ENCODE measurements around the gene DRD1.
"Not testable (repeated sequence)": the region's sequence is repeated elsewhere in the genome, so short reads cannot be mapped to it uniquely, and the experiment has no call there.

DRD1 gene

DNA sequence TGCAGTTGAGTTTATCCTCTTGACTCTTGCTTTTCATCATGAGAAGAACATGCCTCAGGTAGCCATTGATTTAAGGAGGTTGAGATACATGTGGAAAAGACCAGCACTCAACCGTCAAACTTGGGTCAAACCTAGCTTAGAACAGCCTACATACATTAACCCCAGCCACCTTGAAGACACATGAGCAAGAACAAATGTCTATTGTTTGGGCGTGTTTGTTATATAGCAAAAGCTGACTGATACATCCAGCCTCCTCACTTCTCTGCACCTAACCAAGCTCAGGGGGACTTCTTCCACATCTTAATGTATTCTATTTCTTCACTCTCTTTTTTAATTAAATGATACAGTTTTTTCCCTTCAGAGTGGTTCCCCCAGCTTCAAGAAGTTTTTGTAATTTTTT is 28.7 kb downstream of the DRD1 start:
- Histone ChIP-seq H3K4me1 (ENCODE audit: control insufficient read depth in 1 of 2, insufficient read depth in 1 of 2, low read depth in 1 of 2, low read length in 1 of 2) (no peaks in the 10 kb centered on the region), H3K27ac (no peak overlapping the region), H3K27me3 (peaks cover 22% of the 10 kb centered on the region), H3K9me3 (no peaks in the 10 kb centered on the region), H3K36me3 (no peaks in the 10 kb centered on the region), H3K4me3 (ENCODE audit: low read depth in 1 of 2, low read length in 1 of 2) (no peak overlapping the region)
- TF ChIP-seq, protein P1, sequence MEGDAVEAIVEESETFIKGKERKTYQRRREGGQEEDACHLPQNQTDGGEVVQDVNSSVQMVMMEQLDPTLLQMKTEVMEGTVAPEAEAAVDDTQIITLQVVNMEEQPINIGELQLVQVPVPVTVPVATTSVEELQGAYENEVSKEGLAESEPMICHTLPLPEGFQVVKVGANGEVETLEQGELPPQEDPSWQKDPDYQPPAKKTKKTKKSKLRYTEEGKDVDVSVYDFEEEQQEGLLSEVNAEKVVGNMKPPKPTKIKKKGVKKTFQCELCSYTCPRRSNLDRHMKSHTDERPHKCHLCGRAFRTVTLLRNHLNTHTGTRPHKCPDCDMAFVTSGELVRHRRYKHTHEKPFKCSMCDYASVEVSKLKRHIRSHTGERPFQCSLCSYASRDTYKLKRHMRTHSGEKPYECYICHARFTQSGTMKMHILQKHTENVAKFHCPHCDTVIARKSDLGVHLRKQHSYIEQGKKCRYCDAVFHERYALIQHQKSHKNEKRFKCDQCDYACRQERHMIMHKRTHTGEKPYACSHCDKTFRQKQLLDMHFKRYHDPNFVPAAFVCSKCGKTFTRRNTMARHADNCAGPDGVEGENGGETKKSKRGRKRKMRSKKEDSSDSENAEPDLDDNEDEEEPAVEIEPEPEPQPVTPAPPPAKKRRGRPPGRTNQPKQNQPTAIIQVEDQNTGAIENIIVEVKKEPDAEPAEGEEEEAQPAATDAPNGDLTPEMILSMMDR (IDR thresholded peaks at IDR 0.05), result no peak

DNA sequence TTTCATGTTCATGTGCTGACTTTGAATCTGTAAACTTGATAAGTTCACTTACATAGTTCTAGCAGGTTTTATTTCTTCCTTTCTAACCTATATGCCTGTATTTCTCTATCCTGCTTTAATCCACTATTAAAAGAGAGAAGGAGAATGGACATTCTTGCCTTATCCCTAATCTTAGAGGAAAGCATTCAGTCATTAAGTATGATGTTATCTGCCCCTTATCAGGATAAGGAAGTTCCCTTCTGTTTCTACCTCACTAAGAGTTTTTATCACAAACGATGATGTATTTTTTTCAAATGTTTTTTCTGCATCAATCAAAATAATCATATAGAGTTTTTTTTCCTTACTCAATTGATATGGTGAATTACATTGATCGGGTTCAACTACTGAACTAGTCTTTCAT is 33.1 kb downstream of the DRD1 start:
- Histone ChIP-seq H3K9me3 (no peaks in the 10 kb centered on the region), H3K27me3 (peaks cover 26% of the 10 kb centered on the region), H3K4me3 (ENCODE audit: low read depth in 1 of 2, low read length in 1 of 2) (no peak overlapping the region), H3K4me1 (ENCODE audit: control insufficient read depth in 1 of 2, insufficient read depth in 1 of 2, low read depth in 1 of 2, low read length in 1 of 2) (no peaks in the 10 kb centered on the region), H3K36me3 (no peaks in the 10 kb centered on the region), H3K27ac (no peak overlapping the region)
- TF ChIP-seq, protein P1 (IDR thresholded peaks at IDR 0.05), result no peak

DNA sequence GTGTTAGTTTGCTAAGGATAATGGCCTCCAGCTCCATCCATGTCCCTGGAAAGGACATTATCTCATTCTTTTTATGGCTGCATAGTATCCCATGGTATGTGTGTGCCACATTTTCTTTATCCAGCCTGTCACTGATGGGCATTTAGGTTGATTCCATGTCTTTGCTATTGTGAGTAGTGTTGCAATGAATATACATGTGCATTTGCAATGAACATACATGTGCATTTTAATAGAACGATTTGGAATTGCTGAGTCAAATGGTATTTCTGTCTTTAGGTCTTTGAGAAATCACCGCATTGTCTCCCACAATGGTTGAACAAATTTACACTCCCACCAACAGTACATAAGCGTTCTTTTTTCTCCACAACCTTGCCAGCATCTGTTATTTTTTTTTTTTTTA is 37.7 kb downstream of the DRD1 start:
- H3K27me3 ChIP-seq, result peaks cover 3% of the 10 kb centered on the region
- H3K36me3 ChIP-seq, result no peaks in the 10 kb centered on the region
- H3K9me3 ChIP-seq, result no peaks in the 10 kb centered on the region
- TF ChIP-seq, protein P1 (IDR thresholded peaks at IDR 0.05), result no peak
- no peak overlapping the region for H3K4me3 ChIP-seq (ENCODE audit: low read depth in 1 of 2, low read length in 1 of 2)
- no peaks in the 10 kb centered on the region for H3K4me1 ChIP-seq (ENCODE audit: control insufficient read depth in 1 of 2, insufficient read depth in 1 of 2, low read depth in 1 of 2, low read length in 1 of 2)
- H3K27ac ChIP-seq, result no peak overlapping the region

DNA sequence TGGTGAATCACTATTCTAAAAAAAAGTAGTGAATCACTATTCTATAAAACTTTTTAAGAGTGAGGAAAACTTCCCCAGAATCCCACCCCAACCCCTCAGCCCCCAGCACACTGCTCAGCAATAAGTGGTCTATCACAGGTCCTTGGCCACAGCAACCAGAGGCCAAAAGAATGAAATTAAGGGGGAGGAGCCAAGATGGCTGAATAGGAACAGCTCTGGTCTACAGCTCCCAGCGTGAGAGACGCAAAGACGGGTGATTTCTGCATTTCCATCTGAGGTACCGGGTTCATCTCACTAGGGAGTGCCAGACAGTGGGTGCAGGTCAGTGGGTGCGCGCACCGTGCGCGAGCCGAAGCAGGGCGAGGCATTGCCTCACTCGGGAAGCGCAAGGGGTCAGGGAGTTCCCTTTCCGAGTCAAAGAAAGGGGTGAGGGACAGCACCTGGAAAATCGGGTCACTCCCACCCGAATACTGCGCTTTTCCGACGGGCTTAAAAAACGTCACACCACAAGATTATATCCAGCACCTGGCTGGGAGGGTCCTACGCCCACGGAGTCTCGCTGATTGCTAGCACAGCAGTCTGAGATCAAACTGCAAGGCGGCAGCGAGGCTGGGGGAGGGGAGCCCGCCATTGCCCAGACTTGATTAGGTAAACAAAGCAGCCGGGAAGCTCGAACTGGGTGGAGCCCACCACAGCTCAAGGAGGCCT is 46.2 kb downstream of the DRD1 start:
- H3K27ac ChIP-seq; H3K36me3 ChIP-seq; H3K4me1 ChIP-seq (ENCODE audit: control insufficient read depth in 1 of 2, insufficient read depth in 1 of 2, low read depth in 1 of 2, low read length in 1 of 2); H3K4me3 ChIP-seq (ENCODE audit: low read depth in 1 of 2, low read length in 1 of 2); H3K9me3 ChIP-seq; H3K27me3 ChIP-seq: not testable (repeated sequence)

DNA sequence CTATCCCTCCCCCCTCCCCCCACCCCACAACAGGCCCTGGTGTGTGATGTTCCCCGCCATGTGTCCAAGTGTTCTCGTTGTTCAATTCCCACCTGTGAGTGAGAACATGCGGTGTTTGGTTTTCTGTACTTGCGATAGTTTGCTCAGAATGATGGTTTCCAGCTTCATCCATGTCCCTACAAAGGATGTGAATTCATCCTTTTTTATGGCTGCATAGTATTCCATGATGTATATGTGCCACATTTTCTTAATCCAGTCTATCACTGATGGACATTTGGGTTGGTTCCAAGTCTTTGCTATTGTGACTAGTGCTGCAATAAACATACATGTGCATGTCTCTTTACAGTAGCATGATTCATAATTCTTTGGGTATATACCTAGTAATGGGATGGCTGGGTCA is 48.6 kb downstream of the DRD1 start:
- not testable (repeated sequence) for H3K9me3 ChIP-seq; H3K27me3 ChIP-seq; H3K27ac ChIP-seq; H3K4me1 ChIP-seq (ENCODE audit: control insufficient read depth in 1 of 2, insufficient read depth in 1 of 2, low read depth in 1 of 2, low read length in 1 of 2); H3K4me3 ChIP-seq (ENCODE audit: low read depth in 1 of 2, low read length in 1 of 2); H3K36me3 ChIP-seq

DNA sequence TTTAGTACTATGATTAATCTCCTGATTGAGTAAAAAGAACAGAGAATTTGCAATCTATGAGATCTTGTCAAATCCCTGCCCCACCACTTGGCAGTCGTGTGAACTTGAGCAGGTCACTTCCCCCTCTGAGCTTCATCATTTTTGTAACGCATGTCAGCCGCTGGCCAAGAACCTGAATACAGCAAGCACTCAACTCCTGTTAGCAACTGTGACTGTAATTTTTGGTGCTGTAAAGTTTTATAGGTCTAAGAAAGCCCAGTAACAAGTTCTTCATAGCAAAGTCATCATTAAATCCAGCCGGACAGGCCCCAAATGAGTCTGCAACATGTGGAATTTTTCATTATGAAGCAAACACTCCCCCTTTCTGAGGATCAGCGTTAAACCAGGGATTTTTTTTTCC is 49.4 kb downstream of the DRD1 start:
- TF ChIP-seq, protein P1 (IDR thresholded peaks at IDR 0.05), result no peak
- no peak overlapping the region for H3K4me3 ChIP-seq (ENCODE audit: low read depth in 1 of 2, low read length in 1 of 2)
- no peaks in the 10 kb centered on the region for H3K9me3 ChIP-seq
- H3K27me3 ChIP-seq, result no peaks in the 10 kb centered on the region
- H3K36me3 ChIP-seq, result no peaks in the 10 kb centered on the region
- H3K4me1 ChIP-seq (ENCODE audit: control insufficient read depth in 1 of 2, insufficient read depth in 1 of 2, low read depth in 1 of 2, low read length in 1 of 2), result no peaks in the 10 kb centered on the region
- no peak overlapping the region for H3K27ac ChIP-seq

DNA sequence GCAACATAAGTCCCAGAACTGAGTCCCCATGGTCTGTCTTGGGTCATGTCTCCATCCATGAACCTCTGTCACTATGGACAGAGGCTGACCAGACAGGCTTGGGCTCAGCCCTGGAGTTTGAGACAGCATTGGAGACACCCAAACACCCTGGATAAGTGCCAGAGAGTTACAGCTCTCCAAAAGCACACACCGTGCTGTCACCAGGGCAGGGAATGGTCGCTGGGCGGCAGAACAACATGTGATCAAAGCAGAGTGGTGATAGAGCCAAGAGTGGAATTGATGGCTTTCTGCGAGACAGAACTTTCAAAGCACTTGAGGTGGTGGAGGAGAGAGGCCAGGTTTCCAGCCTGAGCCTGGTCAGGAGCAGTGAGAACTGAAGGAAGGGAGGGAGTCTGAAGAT is 50.1 kb downstream of the DRD1 start:
- no peak overlapping the region for H3K4me3 ChIP-seq (ENCODE audit: low read depth in 1 of 2, low read length in 1 of 2)
- no peaks in the 10 kb centered on the region for H3K4me1 ChIP-seq (ENCODE audit: control insufficient read depth in 1 of 2, insufficient read depth in 1 of 2, low read depth in 1 of 2, low read length in 1 of 2)
- TF ChIP-seq, protein P1 (IDR thresholded peaks at IDR 0.05), result no peak
- no peak overlapping the region for H3K27ac ChIP-seq
- no peaks in the 10 kb centered on the region for H3K9me3 ChIP-seq
- H3K27me3 ChIP-seq, result no peaks in the 10 kb centered on the region
- H3K36me3 ChIP-seq, result no peaks in the 10 kb centered on the region

Measured in neutrophil (primary cell).